A549 (cell line): ENCODE data around the gene GATAD2A. TPM values are rescaled to one million over a fixed set of nuclear protein-coding genes. Genes with fewer than 3 reads are reported as not detected.
"Not testable (repeated sequence)": the region's sequence is repeated elsewhere in the genome, so short reads cannot be mapped to it uniquely, and the experiment has no call there.

ENCODE experiments used
- ATAC-seq, 2 experiments: fragments of 200-7000 bp in 1 of 2; fragments of >200 bp in 1 of 2; cut with Nextera tagmentation in 1 of 2; cut with Tn5 transposase in 1 of 2; 3 replicates each; pipeline versions ENCODE4 v1.8.0 to v1.9.1; 2018 to 2020; ENCODE audit warnings: mild to moderate bottlenecking in 1 of 2, moderate library complexity in 1 of 2
- CTCF ChIA-PET: fragments of 300-600 bp; sonication (Branson Sonifier 250); formaldehyde crosslinking; extraction: SDS; loops from one replicate; lab custom pipeline; 2021; ENCODE audit warnings: antibody characterized with exemption, inconsistent platforms; lab: Yijun Ruan, JAX
- POLR2A ChIA-PET: fragments of 350-600 bp; formaldehyde crosslinking; extraction: SDS; loops from one replicate; lab custom pipeline; 2021; ENCODE audit warnings: antibody characterized with exemption, inconsistent platforms; lab: Yijun Ruan, JAX
- DNase-seq, 2 experiments: peaks; one replicate each; pipeline versions ENCODE4 v3.0.0 to v3.0.0-alpha.2; 2011 to 2016; ENCODE audit warnings: low read depth in 1 of 2, low spot score in 1 of 2
- FAIRE-seq: peaks from 2 replicates; lab custom pipeline; 2011; peaks lifted over from hg19 to GRCh38; lab: Jason Lieb, UNC
- H3K27ac ChIP-seq, 2 experiments: fragments of >200 bp; sonication (Bioruptor Twin); formaldehyde crosslinking; 3 replicates each; pipeline ENCODE4 v1.5.1; 2016 to 2017
- H3K4me1 ChIP-seq: fragments of >200 bp; sonication (Bioruptor Twin); formaldehyde crosslinking; 3 replicates; pipeline ENCODE4 v1.6.1; 2016
- H3K4me2 ChIP-seq: fragments of >200 bp; sonication (Bioruptor Twin); formaldehyde crosslinking; 3 replicates; pipeline ENCODE4 v1.6.1; 2016
- H3K4me3 ChIP-seq: fragments of >200 bp; sonication (Bioruptor Twin); formaldehyde crosslinking; 3 replicates; pipeline ENCODE4 v1.5.1; 2016
- H3K9me3 ChIP-seq: fragments of >200 bp; sonication (Bioruptor Twin); formaldehyde crosslinking; 3 replicates; pipeline ENCODE4 v1.6.1; 2016
- BHLHE40 ChIP-seq: IDR thresholded peaks from 2 replicates; pipeline ENCODE4 v1.6.1; 2012; ENCODE audit warnings: low read depth, low read length, inconsistent platforms
- EP300 ChIP-seq, 2 experiments: fragments of >200 bp; sonication (Bioruptor Twin); formaldehyde crosslinking; IDR thresholded peaks; 2 replicates in 1 of 2; 3 replicates in 1 of 2; pipeline ENCODE4 v1.6.1; 2016 to 2017
- FOSL2 ChIP-seq, 2 experiments: fragments of 450-650 bp in 1 of 2; fragments of >200 bp in 1 of 2; sonication (Bioruptor Twin) in 1 of 2; formaldehyde crosslinking; IDR thresholded peaks; 2 replicates each; pipeline versions ENCODE4 v1.5.0 to v1.6.1; 2016 to 2020; ENCODE audit warnings: mild to moderate bottlenecking in 1 of 2, moderate library complexity in 1 of 2
- HMGXB4 ChIP-seq: fragments of 250-450 bp; sonication (Bioruptor Pico); IDR thresholded peaks from 2 replicates; pipeline ENCODE4 v1.5.0; 2021; ENCODE audit warnings: mild to moderate bottlenecking, moderate library complexity, borderline replicate concordance
- HOXB5 ChIP-seq: fragments of 250-450 bp; sonication (Bioruptor Pico); IDR thresholded peaks from 2 replicates; pipeline ENCODE4 v1.5.0; 2020; ENCODE audit warnings: mild to moderate bottlenecking, moderate library complexity
- JUN ChIP-seq, 2 experiments: fragments of >200 bp; sonication (Bioruptor Twin); formaldehyde crosslinking; IDR thresholded peaks; 2 replicates in 1 of 2; 3 replicates in 1 of 2; pipeline ENCODE4 v1.6.1; 2016 to 2017
- KDM1A ChIP-seq: fragments of 200-600 bp; sonication (generic); IDR thresholded peaks from 2 replicates; pipeline ENCODE4 v1.6.1; 2016; ENCODE audit warnings: low read depth, mild to moderate bottlenecking
- MAFK ChIP-seq: fragments of 450-650 bp; IDR thresholded peaks from 2 replicates; pipeline ENCODE4 v1.6.1; 2014; ENCODE audit not compliant: partially characterized antibody
- RARB ChIP-seq: fragments of 250-450 bp; sonication (Bioruptor Pico); IDR thresholded peaks from 2 replicates; pipeline ENCODE4 v1.8.0; 2021; ENCODE audit warnings: mild to moderate bottlenecking, moderate library complexity
- RCOR1 ChIP-seq: fragments of 150-350 bp; IDR thresholded peaks from 2 replicates; pipeline ENCODE4 v1.6.1; 2014; ENCODE audit warnings: antibody characterized with exemption, low read length, low read depth
- SREBF2 ChIP-seq: fragments of 450-650 bp; IDR thresholded peaks from 2 replicates; pipeline ENCODE4 v1.6.1; 2014; ENCODE audit warnings: mild to moderate bottlenecking, moderate library complexity
- TFCP2L1 ChIP-seq: fragments of 250-450 bp; sonication (Bioruptor Pico); IDR thresholded peaks from 2 replicates; pipeline ENCODE4 v1.5.0; 2021; ENCODE audit warnings: mild to moderate bottlenecking
- USF2 ChIP-seq: fragments of 450-650 bp; IDR thresholded peaks from 2 replicates; pipeline ENCODE4 v1.6.1; 2014; ENCODE audit warnings: antibody characterized with exemption
- ZSCAN20 ChIP-seq: fragments of 250-450 bp; sonication (Bioruptor Pico); IDR thresholded peaks from 2 replicates; pipeline ENCODE4 v1.8.0; 2022; ENCODE audit warnings: mild to moderate bottlenecking, moderate library complexity
- WGBS: methylation state at CpG from one replicate; pipeline ENCODE4 v1.1.6; 2017; ENCODE audit errors: missing lambda C conversion rate; 5-methylcytosine and 5-hydroxymethylcytosine counted together
- polyA plus RNA-seq, 4 experiments: library from polyadenylated mRNA; depleted of rRNA in 3 of 4; stranded (reverse); fragments of >200 nt; fragmentation: RNase III in 1 of 4; extraction: RNeasy Plus Mini Kit Qiagen cat#74134 plus additional on column Dnase treatment in 1 of 4; gene quantifications; 2 replicates in 3 of 4; 3 replicates in 1 of 4; pipeline ENCODE4 v1.2.3, GENCODE V29; 2011 to 2017

The GATAD2A gene
- polyA plus RNA-seq, 2 of the 4 experiments (the other 2 are of a cell fraction) = 25.2 to 28.9 TPM

GRCh38 chr19:19453125-19453454 lies 47.6 kb downstream of the GATAD2A start:
- no peaks in the 10 kb centered on the region for H3K9me3 ChIP-seq
- H3K4me1 ChIP-seq = no peaks in the 10 kb centered on the region
- ChIA-PET POLR2A (no interaction called here), CTCF (interaction anchor here (0.6 kb wide), 1 partner anchor 1125 kb away, joined by 3 read pairs; no protein-coding TSS in a partner anchor)
- H3K27ac ChIP-seq = no peak overlapping the region
- TF ChIP-seq KDM1A (no peak), BHLHE40 (no peak), EP300 (IDR thresholded peaks at IDR 0.05) (no peak), ZSCAN20 (CRISPR knock-in tag) (no peak), USF2 (no peak), HOXB5 (CRISPR knock-in tag) (no peak), RARB (CRISPR knock-in tag) (no peak), SREBF2 (no peak), TFCP2L1 (CRISPR knock-in tag) (no peak), RCOR1 (no peak), JUN (IDR thresholded peaks at IDR 0.05) (no peak), FOSL2 (IDR thresholded peaks at IDR 0.05) (no peak), FOSL2 (CRISPR knock-in tag; IDR thresholded peaks at IDR 0.05) (no peak)
- DNase-seq (no peak), FAIRE-seq (no peak), ATAC-seq (no peak)
- H3K4me2 ChIP-seq = no peak overlapping the region
- 94% methylated on average over 2 of the region's 2 CpGs for WGBS
- H3K4me3 ChIP-seq = no peak overlapping the region

- not testable (repeated sequence) for H3K4me1 ChIP-seq, ATAC-seq, H3K9me3 ChIP-seq, H3K4me2 ChIP-seq, FAIRE-seq, H3K27ac ChIP-seq, H3K4me3 ChIP-seq, DNase-seq
- ChIA-PET CTCF (interaction anchor here (0.7 to 0.9 kb wide), 2 partner anchors 35 to 74 kb away, joined by 3 read pairs; no protein-coding TSS in a partner anchor), POLR2A (interaction anchor here (0.6 kb wide), 1 partner anchor 16 kb away, joined by 4 read pairs; no protein-coding TSS in a partner anchor)
- 94% methylated on average over 13 of the region's 14 CpGs for WGBS
These were observed 49.9 kb downstream of the GATAD2A start for GRCh38 chr19:19455166-19455919.

GRCh38 chr19:19457671-19458070 lies 52.2 kb downstream of the GATAD2A start:
- POLR2A ChIA-PET = no interaction called here
- no peak for DNase-seq
- no peak for TF ChIP-seq USF2
- TF ChIP-seq HMGXB4 = no peak
- TF ChIP-seq HOXB5 (CRISPR knock-in tag) = no peak
- no peak for TF ChIP-seq MAFK
- Histone ChIP-seq H3K4me2 (no peak overlapping the region), H3K9me3 (no peaks in the 10 kb centered on the region), H3K4me1 (peaks cover 4% of the 10 kb centered on the region; the same call in 1 of the 3 replicates), H3K27ac (no peak overlapping the region), H3K4me3 (no peak overlapping the region)
- no peak for ATAC-seq
- 97% methylated on average over 4 of the region's 4 CpGs for WGBS
- CTCF ChIA-PET = interaction anchor here (0.7 to 1.0 kb wide), 2 partner anchors 33 to 920 kb away, joined by 4 read pairs; no protein-coding TSS in a partner anchor
- no peak for FAIRE-seq
